HG02870 (cell line): ENCODE results near the gene LHX2.

Source experiments
- ATAC-seq: cut with Tn5 transposase; IDR thresholded peaks from one replicate; pipeline ENCODE4 v1.9.1; 2021; ENCODE audit warnings: mild to moderate bottlenecking, moderate library complexity; ENCODE audit not compliant: unreplicated experiment

Gene LHX2

DNA sequence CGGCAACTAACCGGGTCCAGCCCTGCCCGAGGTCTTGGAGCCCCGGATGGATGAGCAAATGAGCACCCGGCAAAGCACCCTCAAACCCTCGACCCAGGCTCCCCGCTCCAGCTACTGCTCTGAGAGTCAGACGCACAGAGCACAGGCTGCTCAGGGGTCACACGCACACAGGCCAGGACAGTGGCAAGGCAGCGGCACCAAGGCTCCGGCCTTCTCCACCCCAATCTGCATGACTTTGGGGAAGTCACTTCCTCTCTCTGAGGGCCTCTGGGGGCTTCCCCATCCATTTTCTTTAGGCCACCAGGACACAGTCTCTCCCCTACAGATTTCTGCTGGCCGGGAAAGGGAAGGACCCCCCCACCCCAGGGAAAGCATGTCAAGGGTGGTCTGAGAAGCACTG is 18.0 kb downstream of the LHX2 start:
- no peak for ATAC-seq

DNA sequence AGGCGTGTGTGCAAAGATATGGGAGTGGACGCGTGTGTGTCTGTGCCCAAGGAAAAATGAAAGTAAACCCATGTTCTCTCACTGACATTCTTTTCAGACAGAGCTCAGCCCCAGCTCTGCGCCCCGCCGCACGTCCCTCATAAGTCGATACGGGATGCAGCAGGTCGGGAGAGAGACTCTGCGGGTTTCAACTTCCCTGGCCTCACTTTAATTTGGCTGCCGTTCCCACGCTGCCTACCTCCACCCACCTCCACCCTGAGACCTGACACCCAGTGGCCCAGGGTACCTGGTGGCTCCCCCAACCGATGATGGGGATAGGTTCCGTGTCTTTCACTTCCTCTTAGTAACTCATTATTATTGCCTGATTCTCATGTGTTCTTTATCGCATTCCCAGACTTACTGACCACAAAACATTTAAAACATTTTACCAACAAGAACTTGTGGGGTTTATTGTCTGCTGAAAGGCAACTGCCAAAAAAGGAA is 19.4 kb downstream of the LHX2 start:
- no peak for ATAC-seq

DNA sequence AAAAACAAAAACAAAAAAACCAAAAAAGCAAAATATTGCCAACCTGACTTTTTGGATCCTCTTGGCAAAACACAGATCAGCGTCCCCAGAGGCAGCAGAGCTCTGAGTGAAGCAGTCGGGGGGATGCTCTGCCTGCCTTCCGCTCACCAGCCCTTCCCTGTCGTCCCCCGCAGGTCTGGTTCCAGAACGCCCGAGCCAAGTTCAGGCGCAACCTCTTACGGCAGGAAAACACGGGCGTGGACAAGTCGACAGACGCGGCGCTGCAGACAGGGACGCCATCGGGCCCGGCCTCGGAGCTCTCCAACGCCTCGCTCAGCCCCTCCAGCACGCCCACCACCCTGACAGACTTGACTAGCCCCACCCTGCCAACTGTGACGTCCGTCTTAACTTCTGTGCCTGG is 20.7 kb downstream of the LHX2 start:
- no peak for ATAC-seq

DNA sequence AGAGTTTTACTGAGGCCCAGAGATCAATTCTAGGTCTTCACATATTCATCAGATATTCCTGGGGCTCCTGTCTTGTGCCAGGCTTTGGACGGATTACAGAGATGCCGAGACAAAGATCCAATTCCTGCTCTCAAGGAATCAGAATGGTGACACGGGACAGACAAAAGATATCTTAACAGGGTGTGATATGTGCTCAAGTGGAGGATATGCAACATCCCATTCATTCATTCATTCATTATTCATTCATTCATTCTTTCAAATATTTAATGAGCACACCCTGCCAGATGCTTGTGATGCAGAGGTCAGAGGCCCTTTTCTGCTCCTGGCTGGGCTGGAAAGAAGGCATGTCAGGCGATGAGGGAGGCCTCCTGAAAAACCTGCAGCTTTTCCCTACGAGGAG is 21.8 kb downstream of the LHX2 start:
- ATAC-seq, result no peak

DNA sequence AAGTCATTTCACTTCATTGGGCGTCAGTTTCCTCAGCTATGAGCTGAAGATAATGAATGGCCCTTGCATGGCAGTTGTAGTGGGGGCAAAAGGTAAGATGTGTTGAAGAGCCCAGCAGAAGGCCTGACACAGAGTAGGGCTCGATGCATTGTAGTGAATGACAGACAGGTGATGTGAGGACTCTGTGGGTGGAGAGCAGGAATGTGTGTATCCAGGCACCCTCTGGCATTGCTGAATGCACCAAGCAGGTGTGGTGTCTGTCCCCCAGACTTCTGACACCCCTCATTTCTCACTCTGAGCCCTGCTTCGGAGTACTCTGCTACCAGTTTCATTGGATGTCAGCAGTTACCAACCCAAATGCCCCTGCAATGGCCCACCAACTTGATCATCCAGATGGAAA is 22.4 kb downstream of the LHX2 start:
- no peak for ATAC-seq

DNA sequence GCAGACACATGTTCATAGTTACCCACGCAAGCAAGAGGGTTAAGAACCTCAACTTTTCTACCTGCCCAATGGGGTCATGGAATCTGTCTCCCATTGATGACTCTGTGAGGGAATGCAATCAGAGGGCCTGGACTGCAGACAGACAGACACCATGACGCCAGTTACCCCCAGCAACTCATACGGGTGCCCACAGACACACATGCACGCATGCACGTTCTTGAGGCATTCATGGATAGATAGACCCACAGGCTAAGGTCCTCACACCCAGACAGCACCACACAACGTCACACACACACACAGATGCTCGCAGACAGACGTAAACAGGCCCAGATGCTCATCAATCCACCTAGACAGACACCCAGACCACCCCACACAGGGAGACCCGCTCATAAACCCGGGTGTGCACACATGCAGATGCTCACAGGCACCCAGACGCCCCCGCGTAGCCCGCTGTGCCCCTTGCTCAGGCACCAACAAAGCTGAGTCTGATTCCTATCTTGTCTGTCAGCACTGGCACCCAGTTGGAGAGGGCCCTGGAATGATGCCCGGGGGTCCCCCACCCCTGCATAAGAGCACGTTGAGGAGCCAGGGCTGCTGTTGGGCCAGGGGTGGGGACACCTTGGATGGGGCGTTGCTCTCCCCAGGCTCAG is 23.6 kb downstream of the LHX2 start:
- ATAC-seq, result no peak

DNA sequence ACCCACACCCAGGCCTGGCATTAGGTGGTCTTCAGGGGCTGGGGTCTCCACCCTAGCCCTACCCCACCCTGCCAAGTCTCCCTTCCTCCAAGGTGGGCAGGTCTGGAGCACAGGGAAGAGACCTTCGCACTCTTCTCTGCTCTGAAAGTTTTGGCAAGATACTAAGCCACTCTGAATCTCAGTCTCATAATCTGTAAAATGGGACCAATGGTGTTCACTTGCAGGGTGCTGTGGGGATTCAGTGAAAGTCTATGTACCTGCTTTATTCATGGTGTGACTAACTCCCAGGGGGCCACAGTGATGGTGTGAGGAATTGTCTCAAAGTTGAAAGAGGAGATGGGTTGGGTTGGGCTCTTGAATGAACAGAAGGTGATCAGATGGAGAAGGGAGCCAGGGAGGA is 25.0 kb downstream of the LHX2 start:
- no peak for ATAC-seq

DNA sequence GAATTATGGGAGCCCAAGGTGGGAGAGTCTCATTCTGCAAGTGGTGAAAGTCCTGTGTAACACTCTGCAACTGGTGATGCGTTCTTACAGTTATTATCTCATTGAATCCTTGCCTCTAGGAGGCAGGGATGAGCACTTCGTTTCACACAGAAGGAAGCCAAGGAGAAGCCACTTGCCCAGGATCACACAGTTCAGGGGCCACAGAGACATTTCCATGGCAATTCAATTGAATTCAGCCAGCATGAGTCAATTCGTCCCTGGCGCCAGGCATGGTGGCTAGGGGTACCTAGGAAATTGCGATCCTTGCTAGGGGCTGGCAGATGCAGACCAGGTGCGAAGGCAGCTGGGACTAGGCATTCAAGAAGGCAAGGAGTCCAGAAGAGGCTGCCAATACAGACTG is 26.2 kb downstream of the LHX2 start:
- no peak for ATAC-seq

DNA sequence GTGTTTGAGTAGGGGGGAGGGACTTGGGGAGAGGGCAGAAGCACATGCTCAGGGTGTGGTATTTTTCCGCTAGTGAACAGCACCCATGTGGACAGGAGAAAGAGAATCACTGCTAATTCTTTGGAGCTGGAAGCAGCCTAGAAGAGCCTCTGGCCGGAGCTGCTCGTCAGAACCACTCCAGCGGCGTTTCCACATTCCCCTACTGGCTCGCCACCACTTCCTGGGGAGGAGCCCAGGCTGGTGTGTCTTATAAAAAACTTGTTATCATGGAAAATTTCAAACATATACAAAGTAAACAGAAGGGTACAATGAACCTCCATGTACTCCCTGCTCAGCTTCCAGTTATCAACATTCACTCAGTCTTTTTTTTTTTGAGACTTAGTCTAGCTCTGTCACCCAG is 26.7 kb downstream of the LHX2 start:
- ATAC-seq, result no peak

DNA sequence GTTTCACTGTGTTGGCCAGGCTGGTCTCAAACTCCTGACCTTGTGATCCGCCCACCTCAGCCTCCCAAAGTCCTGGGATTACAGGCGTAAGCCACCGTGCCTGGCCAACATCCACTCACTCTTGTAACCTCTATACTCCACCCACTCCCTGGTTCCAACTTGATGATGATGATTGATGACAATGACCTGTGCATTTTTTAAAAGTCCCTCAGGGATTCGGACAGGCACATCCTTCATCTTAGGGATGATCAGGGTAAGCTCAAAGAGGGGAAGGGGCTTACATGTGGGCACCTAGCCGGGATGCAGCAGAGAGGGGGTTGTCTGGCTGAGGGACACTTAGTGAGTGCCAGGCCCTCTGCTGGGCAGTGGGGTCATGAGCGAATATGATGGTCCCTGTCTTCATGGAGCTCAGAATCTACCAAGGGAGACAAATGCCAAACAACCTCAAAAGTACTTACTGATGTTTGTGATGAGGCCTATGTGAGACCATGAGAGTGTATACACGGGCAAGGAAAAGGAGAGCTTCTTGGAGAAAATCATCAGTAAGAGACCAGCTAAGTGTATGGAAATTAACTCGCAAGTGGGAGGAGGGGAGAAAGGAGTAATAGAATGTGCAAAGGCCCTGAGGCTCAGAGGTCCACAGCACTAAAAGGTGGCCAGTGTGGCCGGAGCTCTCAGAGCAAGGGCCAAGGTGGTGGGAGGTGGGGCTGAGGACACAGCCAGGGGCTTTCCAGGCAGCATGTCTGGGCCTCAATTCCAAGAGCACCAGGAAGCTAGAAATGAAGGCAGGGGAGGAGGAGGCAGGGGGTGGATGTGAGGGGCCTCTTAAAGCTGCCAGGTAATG is 27.4 kb downstream of the LHX2 start:
- ATAC-seq, result no peak

DNA sequence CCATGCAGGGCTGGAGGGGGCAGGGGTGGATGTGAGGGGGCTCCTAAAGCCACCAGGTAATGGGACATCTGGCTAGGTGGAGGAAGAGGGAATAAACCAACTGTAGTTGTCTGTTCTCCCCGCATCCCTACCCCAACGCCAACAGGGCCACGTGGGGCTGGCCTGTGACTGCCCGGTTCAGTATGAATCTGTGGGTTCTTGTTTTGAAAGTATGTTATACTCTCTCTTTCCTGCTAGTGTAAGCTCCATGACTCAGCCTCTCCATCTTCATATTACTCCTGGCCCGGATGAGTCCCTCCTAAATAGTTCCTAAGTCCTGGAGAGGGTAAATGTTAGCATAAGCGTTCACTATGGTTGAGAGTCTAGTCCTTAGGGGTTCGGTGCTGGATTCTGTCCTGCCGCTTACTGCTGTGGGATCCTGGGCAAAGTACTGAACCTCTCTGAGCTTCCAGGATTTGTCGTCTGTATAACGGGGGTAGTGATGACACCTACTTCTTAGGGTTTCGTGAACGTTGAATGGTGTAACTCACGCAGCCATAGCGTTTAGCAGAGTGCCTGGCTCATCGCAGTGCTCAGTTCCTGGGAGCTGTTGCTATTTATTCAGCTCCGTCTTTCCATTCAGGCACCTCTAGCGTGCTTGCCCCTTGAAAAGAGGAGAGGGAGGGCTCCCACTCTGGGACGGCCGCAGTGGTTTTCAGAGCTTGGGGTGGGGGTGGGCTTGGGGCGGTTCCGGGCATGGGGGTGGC is 28.8 kb downstream of the LHX2 start:
- no peak for ATAC-seq

DNA sequence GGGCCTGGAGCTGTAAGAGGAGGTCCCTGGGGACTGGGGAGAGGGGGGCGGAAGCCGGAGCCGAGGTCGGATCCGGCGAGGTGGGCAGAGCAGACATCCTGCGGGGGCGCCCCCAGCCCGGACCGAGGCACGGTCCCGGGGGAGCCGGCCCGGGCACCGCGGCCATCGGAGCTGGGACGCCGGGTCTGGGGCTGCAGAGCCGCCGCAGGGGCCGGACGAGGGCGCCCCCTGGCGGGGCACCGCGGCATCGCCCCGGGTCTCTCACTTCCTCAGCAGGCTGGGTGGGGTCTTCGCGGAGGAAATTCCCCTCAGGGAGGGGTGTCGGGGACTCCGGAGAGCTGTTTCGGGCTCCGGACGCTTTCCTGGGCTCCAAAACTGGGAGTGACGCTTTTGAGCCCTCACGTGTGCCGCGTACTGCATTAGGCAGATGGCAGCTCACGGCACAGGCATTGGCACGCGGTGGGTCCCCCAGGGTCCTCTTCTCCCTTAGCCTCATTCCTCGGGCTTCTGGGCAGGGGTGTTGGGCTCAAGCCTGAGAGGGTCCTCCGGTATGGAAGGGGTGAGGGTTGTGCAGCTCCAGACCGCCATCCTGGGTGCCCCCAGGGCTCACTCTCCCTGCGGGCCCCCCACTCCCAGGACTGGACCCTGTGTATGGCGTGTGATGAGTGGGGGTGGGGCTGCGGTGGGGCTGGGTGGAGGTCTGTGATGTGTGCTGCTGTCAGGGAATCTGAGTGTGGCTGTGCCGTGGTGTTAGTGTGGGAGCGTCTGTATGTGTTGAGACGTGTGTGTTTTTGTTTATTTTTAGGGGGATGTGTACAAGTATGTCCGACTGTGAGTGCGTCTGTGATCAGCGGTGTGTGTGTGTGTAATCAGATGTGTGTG is 29.6 kb downstream of the LHX2 start:
- ATAC-seq, result no peak

DNA sequence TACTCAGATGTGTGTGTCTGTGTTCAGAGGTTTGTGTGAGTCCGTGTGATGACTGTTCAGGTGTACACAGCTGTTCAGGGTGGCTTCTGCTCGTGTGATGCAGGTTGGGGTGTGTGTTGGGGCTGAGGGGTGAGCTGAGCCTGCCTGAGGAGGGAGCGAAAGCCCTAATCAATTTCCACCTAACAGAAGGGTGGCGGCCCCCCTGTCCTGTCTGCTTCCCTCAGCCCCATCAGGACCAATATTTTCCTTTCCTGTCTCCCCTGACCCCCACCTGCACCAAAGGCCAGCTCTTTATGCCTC is 30.2 kb downstream of the LHX2 start:
- no peak for ATAC-seq

DNA sequence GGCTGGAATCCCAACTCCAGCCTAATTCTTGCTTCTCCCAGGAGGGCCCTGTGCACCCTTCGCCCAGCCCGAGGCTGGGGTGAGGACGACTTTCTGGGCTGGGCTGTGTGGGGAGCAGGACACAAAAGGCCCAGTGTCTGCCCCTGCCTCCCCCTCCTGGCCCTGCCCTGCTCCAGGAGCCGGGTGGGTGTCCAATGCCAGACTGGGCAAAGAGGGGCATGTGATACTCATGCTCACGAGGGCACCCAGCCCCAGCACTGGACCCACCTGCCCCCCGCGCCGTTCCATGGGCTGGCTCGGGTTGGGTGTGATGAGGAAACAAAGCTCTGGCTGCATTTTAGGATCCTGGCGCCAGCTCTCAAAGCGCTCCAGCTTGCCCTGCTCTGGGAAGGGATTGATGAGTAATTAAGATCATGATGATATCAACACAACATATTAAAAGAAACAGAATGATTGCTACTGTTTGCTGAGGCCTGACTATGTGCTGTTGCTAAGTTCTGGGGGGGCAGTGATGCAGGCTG is 30.7 kb downstream of the LHX2 start:
- no peak for ATAC-seq

DNA sequence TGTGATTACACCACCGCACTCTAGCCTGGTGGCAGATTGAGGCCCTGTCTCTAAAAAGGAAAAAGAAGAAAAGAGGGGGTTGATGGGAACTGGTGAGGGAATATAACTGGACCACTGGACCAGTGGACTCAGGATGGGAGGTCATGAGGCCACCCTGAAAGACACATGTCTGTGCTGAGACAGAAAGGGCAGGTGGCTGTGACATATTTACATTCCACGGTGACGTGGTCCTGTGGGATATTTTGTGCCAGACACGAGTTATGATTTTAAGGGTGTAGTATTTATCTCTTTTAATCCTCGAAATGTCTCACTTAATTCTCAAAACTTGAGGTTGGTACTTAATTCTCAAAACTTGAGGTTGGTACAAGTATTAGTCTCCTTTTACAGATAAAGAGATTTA is 32.9 kb downstream of the LHX2 start:
- ATAC-seq, result no peak

DNA sequence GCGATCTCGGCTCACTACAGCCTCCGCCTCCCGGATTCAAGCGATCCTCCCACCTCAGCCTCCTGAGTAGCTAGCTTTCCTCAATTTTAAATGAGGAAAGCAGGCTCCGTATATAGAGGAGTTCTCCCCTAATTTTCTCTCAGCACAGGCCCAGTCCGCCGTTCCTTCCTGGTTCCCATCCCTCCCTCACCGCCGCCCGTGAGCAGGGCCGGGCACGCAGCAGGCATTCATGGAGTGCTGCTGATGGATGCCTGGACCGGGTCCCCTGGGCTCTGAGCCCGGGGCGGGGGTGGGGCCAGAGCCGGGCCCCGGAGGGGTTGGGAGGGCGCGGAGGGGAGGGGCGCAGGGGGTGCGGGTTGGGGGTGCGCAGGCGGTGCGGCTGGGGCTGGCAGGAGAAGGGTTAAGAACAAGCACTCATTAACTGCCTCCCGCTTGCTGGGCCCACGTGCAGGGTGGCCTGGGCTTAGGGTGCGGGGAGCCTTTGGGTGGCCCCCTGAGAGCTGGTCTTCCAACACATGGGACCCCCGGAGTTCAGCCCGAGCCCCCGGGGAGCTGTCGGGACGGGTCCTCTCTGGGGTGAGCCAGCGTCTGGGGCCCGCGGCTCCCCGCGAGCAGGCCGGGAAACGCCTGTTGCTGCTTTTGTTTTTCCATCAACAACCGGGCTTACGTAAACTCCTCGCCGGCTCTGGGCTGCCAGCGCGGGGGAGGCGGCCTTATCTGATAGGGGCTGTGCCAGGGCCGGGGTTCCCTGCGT is 33.7 kb downstream of the LHX2 start:
- no peak for ATAC-seq

DNA sequence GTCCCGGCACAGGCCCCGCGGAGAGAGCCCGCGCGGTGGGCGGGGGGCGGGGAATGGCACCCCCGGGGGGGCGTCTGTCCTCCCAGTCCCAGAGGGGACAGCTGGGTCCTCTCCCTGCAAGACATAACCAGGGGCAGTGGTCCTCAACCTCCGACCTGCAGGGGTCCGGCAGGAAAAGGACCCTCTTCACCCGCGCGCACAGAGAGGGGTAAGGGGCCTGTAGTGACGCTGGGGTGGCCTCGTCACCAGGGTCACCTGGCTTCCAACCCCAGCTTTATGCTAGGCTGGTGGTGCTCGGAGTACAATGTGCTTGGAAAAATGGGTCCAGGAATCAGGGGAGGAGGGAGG is 34.2 kb downstream of the LHX2 start:
- ATAC-seq, result no peak

DNA sequence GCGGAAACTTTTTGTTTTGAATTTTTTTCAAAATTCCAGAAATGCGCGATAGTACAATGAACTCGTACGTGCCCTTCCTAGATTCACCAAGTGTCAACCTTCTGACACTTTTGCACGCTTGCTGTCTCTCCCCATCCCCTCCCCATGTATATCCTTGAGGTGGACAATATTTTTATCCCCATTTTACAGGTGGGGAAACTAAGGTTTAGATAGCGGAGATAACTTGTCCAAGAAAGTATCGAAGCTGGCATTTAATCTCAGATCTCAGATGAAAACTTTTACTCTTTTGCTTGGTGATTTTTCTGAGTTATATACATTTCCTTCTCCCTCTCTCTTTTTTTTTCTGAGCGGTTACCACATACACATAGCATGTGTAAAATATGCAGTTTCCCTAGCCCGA is 34.6 kb downstream of the LHX2 start:
- ATAC-seq, result no peak

DNA sequence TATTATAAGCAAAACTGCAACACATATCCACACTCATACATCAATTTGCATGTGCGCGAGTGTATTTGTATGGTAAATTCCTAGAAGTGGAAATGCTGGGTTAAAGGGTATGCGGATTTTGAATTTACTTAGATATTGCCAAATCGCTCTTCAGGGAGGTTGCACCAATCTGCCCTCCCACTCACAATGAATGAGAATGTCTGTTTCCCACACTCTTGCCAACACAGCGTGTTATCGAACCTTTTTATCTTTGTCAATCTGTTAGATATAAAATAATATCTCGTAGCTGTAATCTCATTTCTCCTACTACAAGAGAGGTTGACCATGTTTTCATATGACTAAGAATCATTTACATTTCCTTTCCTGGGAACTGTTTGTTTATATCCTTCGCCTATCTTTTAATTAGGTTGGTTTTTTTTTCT is 35.7 kb downstream of the LHX2 start:
- ATAC-seq, result no peak

DNA sequence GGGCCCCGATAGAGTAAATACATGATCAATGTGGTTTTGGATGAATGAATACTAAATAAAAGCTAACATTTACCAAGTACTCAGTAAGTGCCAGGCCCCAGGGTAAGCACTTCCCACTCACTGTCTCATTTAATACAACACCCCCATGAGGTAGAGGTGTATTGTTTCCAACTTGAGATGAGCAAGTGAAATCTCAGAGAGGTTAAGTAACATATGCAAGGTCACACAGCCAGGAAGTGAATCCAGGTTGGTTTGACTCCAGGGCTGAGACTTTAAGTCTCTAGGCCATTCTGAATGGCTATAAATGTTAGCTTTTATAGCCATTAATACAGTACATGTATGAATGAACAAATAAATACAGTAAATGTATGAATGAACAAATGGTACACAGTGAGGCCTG is 39.4 kb downstream of the LHX2 start:
- no peak for ATAC-seq
